Neural cell (in vitro differentiated cells): ENCODE measurements around the gene PKN1. TPM values are rescaled to one million over a fixed set of nuclear protein-coding genes. Genes with fewer than 3 reads are reported as not detected.

Source experiments
- H2AFZ ChIP-seq: fragments of 200-600, 300-800 bp; sonication (generic), shearing (Covaris generic); 2 replicates; pipeline ENCODE4 v1.6.0; 2014; ENCODE audit warnings: low read depth, mild to moderate bottlenecking, antibody characterized with exemption, low read length, moderate library complexity
- H3F3A ChIP-seq: fragments of 200-600 bp; shearing (Covaris generic); 2 replicates; pipeline ENCODE4 v1.6.1; 2016; ENCODE audit warnings: mild to moderate bottlenecking, moderate library complexity, mixed read lengths, antibody characterized with exemption, low read length; ENCODE audit not compliant: insufficient read depth, poor library complexity, severe bottlenecking
- H3K27ac ChIP-seq: fragments of 200-600, 300-800 bp; sonication (generic), shearing (Covaris generic); 2 replicates; pipeline ENCODE4 v1.5.1; 2014; ENCODE audit warnings: mild to moderate bottlenecking, low read length, moderate library complexity
- H3K27me3 ChIP-seq: fragments of 300-800, 200-600 bp; sonication (generic), shearing (Covaris generic); 2 replicates; pipeline ENCODE4 v1.6.0; 2014; ENCODE audit warnings: mild to moderate bottlenecking, low read depth, low read length, moderate library complexity; ENCODE audit not compliant: insufficient read depth
- H3K36me3 ChIP-seq: fragments of 300-800, 200-600 bp; sonication (generic), shearing (Covaris generic); 2 replicates; pipeline ENCODE4 v1.5.1; 2014; ENCODE audit warnings: mild to moderate bottlenecking, antibody characterized with exemption, low read length, moderate library complexity; ENCODE audit not compliant: insufficient read depth
- H3K4me2 ChIP-seq: fragments of 300-800, 200-600 bp; sonication (generic), shearing (Covaris generic); 2 replicates; pipeline ENCODE4 v1.6.0; 2014; ENCODE audit warnings: mild to moderate bottlenecking, low read length
- H3K4me3 ChIP-seq: fragments of 300-800, 200-600 bp; sonication (generic), shearing (Covaris generic); 2 replicates; pipeline ENCODE4 v1.5.1; 2014; ENCODE audit warnings: mild to moderate bottlenecking, low read length, moderate library complexity
- H3K79me2 ChIP-seq: fragments of 200-600 bp; shearing (Covaris generic); replicated peaks from 2 replicates; pipeline ENCODE4 v1.6.0; 2014; ENCODE audit warnings: mild to moderate bottlenecking, low read length, moderate library complexity; ENCODE audit not compliant: insufficient read depth
- H3K9ac ChIP-seq: fragments of 300-800, 200-600 bp; sonication (generic), shearing (Covaris generic); 2 replicates; pipeline ENCODE4 v1.6.1; 2016; ENCODE audit warnings: mild to moderate bottlenecking, low read length, mixed read lengths
- H3K9me2 ChIP-seq: fragments of 200-600 bp; shearing (Covaris generic); 2 replicates; pipeline ENCODE4 v1.6.1; 2016; ENCODE audit warnings: mild to moderate bottlenecking, low read length, mixed read lengths; ENCODE audit not compliant: insufficient read depth
- H3K9me3 ChIP-seq: fragments of 200-600, 300-800 bp; sonication (generic), shearing (Covaris generic); 2 replicates; pipeline ENCODE4 v1.6.1; 2016; ENCODE audit warnings: mild to moderate bottlenecking, mixed run types, low read length, moderate library complexity, mixed read lengths
- H4K20me1 ChIP-seq: fragments of 200-600 bp; shearing (Covaris generic); 2 replicates; pipeline ENCODE4 v1.6.1; 2016; ENCODE audit warnings: mild to moderate bottlenecking, mixed run types; ENCODE audit not compliant: insufficient read depth
- CTCF ChIP-seq: fragments of 450-650 bp; IDR thresholded peaks from 2 replicates; pipeline ENCODE4 v1.5.1; 2014; ENCODE audit warnings: antibody characterized with exemption, mild to moderate bottlenecking, moderate library complexity; ENCODE audit not compliant: poor library complexity, severe bottlenecking
- EP300 ChIP-seq: fragments of 450-650 bp; conservative IDR thresholded peaks from 2 replicates; pipeline ENCODE4 v1.6.1; 2014; ENCODE audit warnings: antibody characterized with exemption, mild to moderate bottlenecking, moderate library complexity; ENCODE audit not compliant: poor library complexity, severe bottlenecking
- EZH2 ChIP-seq: fragments of 200-600, 300-800 bp; shearing (Covaris generic), sonication (generic); IDR thresholded peaks from 2 replicates; pipeline ENCODE4 v1.6.1; 2014; ENCODE audit warnings: antibody characterized with exemption, low read length, borderline replicate concordance, mild to moderate bottlenecking; ENCODE audit not compliant: insufficient read depth, poor library complexity, severe bottlenecking
- MXI1 ChIP-seq: fragments of 450-650 bp; conservative IDR thresholded peaks from 2 replicates; pipeline ENCODE4 v1.6.1; 2014; ENCODE audit warnings: antibody characterized with exemption, mild to moderate bottlenecking; ENCODE audit not compliant: poor library complexity, severe bottlenecking
- POLR2AphosphoS5 ChIP-seq: IDR thresholded peaks from 2 replicates; pipeline ENCODE4 v1.6.1; 2012
- RAD21 ChIP-seq: fragments of 450-650 bp; conservative IDR thresholded peaks from 2 replicates; pipeline ENCODE4 v1.6.1; 2014; ENCODE audit warnings: antibody characterized with exemption, mild to moderate bottlenecking, moderate library complexity
- SMC3 ChIP-seq: fragments of 450-650 bp; conservative IDR thresholded peaks from 2 replicates; pipeline ENCODE4 v1.6.1; 2014; ENCODE audit warnings: antibody characterized with exemption, mild to moderate bottlenecking, moderate library complexity; ENCODE audit not compliant: poor library complexity
- TAF1 ChIP-seq: IDR thresholded peaks from 2 replicates; pipeline ENCODE4 v1.6.1; 2012; ENCODE audit warnings: low read depth
- polyA plus RNA-seq: library from polyadenylated mRNA; depleted of rRNA; stranded (reverse); fragments of >200 nt; gene quantifications from 2 replicates; pipeline ENCODE4 v1.2.3, GENCODE V29; 2014
- TF ChIP-seq, protein P1 (sequence below): IDR thresholded peaks from 2 replicates; pipeline ENCODE4 v1.6.1; 2012; ENCODE audit warnings: borderline replicate concordance

The PKN1 gene
- polyA plus RNA-seq, 1 donor from 2014 or later: 64.4 TPM

DNA sequence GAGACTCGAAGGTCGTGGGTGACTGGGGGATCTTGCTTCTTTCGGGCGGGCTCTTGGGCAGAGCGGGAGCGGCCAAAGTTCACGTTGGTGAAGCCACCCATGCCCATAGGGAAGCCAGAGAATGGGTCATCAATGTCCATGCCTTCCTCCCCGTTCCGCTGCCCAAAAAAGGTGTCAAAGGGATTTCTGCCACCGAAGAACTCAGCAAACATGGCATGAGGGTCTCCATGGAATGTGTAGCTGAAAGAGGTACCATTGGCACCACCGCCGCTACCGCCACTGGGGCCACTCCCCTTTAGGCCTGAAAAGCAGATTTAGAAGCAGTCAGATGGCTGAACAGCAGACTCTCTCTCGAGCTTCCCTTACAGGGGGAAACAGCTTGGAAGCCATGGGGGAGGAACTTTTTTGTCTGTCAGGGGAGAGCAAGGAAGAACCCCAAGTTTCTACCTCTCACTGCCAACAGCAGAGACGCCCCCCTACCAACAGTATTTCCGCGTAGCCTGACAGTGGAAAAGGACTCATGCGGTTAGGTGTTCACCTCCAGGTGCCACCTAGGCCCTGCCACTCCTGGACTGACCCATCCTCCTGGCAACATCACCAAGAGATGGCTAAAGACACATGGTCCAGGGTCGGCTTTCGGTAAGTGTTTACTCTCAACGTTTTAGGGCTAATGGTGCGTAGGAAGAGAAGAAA lies 83.8 kb downstream of the PKN1 start:
- no peaks in the 10 kb centered on the region for H4K20me1 ChIP-seq
- peaks cover 21% of the 10 kb centered on the region for H3K79me2 ChIP-seq
- H3K9me2 ChIP-seq: no peaks in the 10 kb centered on the region
- H3K27me3 ChIP-seq: no peaks in the 10 kb centered on the region
- H3K9me3 ChIP-seq: no peaks in the 10 kb centered on the region
- H3K27ac ChIP-seq: peak overlapping the region; percentile 90
- no peaks in the 10 kb centered on the region for H3F3A ChIP-seq
- peak overlapping the region; percentile 86 for H3K4me2 ChIP-seq
- peak overlapping the region; percentile 91 for H3K4me3 ChIP-seq
- TF ChIP-seq, protein P1, sequence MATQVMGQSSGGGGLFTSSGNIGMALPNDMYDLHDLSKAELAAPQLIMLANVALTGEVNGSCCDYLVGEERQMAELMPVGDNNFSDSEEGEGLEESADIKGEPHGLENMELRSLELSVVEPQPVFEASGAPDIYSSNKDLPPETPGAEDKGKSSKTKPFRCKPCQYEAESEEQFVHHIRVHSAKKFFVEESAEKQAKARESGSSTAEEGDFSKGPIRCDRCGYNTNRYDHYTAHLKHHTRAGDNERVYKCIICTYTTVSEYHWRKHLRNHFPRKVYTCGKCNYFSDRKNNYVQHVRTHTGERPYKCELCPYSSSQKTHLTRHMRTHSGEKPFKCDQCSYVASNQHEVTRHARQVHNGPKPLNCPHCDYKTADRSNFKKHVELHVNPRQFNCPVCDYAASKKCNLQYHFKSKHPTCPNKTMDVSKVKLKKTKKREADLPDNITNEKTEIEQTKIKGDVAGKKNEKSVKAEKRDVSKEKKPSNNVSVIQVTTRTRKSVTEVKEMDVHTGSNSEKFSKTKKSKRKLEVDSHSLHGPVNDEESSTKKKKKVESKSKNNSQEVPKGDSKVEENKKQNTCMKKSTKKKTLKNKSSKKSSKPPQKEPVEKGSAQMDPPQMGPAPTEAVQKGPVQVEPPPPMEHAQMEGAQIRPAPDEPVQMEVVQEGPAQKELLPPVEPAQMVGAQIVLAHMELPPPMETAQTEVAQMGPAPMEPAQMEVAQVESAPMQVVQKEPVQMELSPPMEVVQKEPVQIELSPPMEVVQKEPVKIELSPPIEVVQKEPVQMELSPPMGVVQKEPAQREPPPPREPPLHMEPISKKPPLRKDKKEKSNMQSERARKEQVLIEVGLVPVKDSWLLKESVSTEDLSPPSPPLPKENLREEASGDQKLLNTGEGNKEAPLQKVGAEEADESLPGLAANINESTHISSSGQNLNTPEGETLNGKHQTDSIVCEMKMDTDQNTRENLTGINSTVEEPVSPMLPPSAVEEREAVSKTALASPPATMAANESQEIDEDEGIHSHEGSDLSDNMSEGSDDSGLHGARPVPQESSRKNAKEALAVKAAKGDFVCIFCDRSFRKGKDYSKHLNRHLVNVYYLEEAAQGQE: no peak
- TF ChIP-seq CTCF: no peak
- TF ChIP-seq EP300: no peak
- TF ChIP-seq RAD21: no peak
- TF ChIP-seq TAF1: no peak
- TF ChIP-seq EZH2: no peak
- TF ChIP-seq SMC3: no peak
- no peak for TF ChIP-seq MXI1
- TF ChIP-seq POLR2AphosphoS5: no peak
- no peak overlapping the region for H2AFZ ChIP-seq
- H3K36me3 ChIP-seq: no peaks in the 10 kb centered on the region
- peak overlapping the region; percentile 89 for H3K9ac ChIP-seq

- peak overlapping the region; percentile 91 for H3K4me3 ChIP-seq
- H3K36me3 ChIP-seq: no peaks in the 10 kb centered on the region
- H2AFZ ChIP-seq: no peak overlapping the region
- H3K79me2 ChIP-seq: peaks cover 21% of the 10 kb centered on the region
- H4K20me1 ChIP-seq: no peaks in the 10 kb centered on the region
- no peaks in the 10 kb centered on the region for H3F3A ChIP-seq
- TF ChIP-seq MXI1 (no peak), RAD21 (no peak), SMC3 (no peak), EZH2 (no peak), CTCF (no peak), TAF1 (no peak), POLR2AphosphoS5 (no peak), EP300 (no peak)
- TF ChIP-seq, protein P1: no peak
- H3K9me2 ChIP-seq: no peaks in the 10 kb centered on the region
- H3K9ac ChIP-seq: peak overlapping the region; percentile 89
- H3K4me2 ChIP-seq: peak overlapping the region; percentile 86
- H3K9me3 ChIP-seq: no peaks in the 10 kb centered on the region
- H3K27me3 ChIP-seq: no peaks in the 10 kb centered on the region
- peak overlapping the region; percentile 90 for H3K27ac ChIP-seq
These were observed 84.3 kb downstream of the PKN1 start for GRCh38 chr19:14517446-14517839.
